H4 (cell line): ENCODE measurements around the gene CSMD2. TPM values are rescaled to one million over a fixed set of nuclear protein-coding genes. Genes with fewer than 3 reads are reported as not detected.
"Not testable (repeated sequence)": the region's sequence is repeated elsewhere in the genome, so short reads cannot be mapped to it uniquely, and the experiment has no call there.

Experiments
- DNase-seq: peaks from one replicate; pipeline ENCODE4 v3.0.0-alpha.2; 2015; ENCODE audit warnings: low spot score
- total RNA-seq: library from RNA; depleted of rRNA; stranded (reverse); fragments of >200 nt; shearing (Covaris generic); gene quantifications from 2 replicates; pipeline ENCODE4 v1.2.3, GENCODE V29; 2014

Gene CSMD2
- total RNA-seq, 1 experiment from 2014 or later, result not detected

- DNase-seq, result no peak
Observed at GRCh38 chr1:33548319-33548718, 616.7 kb downstream of the CSMD2 start.

GRCh38 chr1:33547576-33547975 lies 617.5 kb downstream of the CSMD2 start:
- DNase-seq, result no peak

DNA sequence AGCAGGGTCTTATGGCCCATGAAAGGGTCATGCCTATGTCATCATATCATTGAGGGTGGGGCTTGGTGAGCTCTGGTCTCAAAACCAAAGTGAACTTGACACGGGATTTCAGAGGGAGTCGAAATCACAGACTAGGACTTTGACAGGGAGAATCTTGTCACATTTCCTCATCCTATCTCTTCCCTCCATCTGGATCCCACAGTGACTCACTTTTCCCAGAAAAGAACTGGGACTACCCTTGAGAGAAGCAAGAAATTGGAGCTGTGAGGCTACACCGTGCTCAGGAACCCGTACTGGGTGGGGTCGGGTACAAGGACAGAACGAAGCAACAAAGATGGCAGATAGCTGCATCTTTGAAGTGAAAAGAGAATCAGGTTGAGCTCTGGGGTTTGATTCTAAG lies 623.1 kb downstream of the CSMD2 start:
- no peak for DNase-seq

DNA sequence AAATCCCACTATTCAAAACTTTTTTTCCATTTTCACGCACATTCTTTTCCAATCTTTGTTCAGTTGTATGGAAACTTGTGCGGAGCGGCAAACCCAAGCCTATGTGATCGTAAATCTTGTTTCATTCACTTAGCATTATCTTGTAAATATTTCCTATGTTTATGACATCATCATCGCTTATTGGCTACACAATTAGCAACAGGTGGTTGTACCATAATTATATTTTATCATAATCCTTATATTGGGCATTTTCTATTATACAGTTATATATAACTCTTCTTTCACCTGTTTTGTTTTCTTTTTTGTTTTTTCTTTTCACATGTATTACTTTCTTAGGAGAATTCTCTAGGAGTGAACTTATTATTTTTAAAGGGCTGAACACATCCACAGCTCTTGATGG lies 627.1 kb downstream of the CSMD2 start:
- no peak for DNase-seq

GRCh38 chr1:33535334-33535733 lies 629.7 kb downstream of the CSMD2 start:
- no peak for DNase-seq

GRCh38 chr1:33532936-33533335 lies 632.1 kb downstream of the CSMD2 start:
- DNase-seq, result no peak

GRCh38 chr1:33532250-33532649 lies 632.8 kb downstream of the CSMD2 start:
- no peak for DNase-seq

GRCh38 chr1:33529957-33530356 lies 635.1 kb downstream of the CSMD2 start:
- DNase-seq, result no peak

GRCh38 chr1:33527934-33528333 lies 637.1 kb downstream of the CSMD2 start:
- no peak for DNase-seq

DNA sequence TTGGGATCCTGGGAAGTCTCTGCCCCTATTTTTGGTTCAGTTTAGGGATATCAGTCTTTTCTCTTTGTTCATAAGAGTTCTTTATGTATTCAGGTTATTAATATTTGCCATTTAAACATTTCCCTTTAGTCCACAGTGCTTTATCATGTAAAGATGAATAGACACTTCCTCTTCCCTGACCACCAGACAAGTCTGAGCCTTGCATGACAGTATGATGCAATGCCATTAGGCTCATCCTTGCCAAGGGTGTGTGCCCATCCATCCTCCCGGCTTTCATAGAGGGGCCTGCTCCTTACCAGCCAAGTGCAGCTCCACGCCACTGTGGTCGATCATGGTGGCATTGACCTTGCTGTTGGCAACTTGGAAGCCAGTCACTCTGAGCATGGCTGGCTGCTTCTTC lies 640.4 kb downstream of the CSMD2 start:
- DNase-seq, result no peak

- no peak for DNase-seq
Observed at GRCh38 chr1:33519240-33519884, 645.7 kb downstream of the CSMD2 start.

DNA sequence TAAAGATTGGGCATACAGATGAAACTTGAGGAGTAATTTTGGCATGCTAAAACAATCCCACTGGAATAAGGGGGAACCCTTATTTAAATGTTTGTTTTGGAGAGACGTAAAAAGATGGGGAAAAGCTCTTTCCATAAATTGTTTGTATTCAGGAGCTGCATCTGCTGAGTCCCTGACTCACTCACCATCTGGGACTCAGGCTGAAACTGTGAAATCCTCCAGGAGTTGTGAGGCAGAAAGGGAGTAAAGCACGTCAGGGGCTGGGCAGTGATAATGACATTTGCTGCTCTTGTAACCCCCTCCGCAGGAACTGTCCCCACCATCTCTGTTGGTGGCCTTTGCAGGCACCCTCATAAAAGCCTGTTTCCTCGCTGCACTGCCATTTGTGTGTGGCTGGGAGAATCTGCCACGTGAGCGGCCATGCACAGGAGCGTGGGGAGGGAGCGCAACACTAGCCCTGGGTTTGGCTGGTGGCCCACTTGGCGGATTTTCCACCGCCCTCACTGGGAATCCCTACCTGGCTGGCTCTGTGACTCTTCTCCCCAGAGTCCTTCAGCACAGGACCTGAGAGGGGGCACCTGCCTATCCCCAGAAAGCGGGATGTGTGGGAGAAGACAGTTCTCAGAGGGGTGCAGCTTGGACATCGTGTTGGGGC lies 647.3 kb downstream of the CSMD2 start:
- DNase-seq, result no peak

DNA sequence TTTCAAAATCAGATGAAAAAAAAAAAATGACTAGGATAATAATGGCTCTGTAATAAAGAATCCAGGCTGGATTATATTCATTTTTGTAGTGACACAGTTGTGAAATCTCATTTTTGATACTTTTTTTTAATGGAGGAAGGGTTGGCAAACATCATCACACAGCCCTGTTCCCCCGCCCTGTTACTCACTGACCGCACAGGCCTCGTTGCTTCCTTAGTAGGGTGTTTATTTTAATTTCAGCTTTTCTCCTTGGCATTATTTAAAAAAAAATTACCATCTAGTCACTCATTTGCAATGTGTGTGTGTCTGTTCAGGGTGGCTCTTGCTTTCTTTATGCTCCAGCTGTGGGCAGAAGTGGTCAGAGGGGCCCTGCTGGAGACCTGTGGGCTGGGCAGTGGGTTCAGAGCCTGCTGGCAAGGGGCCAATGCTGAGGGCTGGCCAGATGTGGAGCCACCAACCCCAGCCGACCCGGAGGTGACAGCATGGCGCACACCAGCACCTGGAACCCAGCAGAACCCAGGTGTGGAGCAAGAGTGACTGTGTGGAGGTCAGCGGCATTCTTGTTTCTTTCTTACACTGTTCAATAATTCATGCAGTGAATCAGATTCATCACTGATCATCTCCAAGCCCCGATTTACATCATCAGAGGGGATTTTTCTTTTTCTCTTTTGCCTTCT lies 648.0 kb downstream of the CSMD2 start:
- no peak for DNase-seq

DNA sequence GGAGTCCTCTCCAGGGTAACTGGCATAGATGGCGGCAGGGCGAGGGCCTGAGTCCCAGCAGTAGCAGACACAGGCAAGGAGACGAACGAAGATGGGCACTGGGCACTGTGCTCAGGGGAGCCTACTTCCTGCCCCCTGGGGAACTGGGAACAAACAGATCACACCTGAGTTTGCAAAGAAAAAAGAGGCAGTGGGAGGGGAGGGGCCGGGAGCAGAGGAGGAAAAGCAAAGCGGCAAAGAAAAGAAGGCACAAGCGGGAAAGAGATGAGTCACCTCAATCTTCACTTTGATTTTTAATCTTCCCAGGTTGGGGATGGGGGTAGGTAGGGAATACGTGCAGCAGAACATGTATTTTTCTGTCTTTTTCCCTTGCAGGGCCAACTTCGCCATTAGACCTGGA lies 648.6 kb downstream of the CSMD2 start:
- no peak for DNase-seq

DNA sequence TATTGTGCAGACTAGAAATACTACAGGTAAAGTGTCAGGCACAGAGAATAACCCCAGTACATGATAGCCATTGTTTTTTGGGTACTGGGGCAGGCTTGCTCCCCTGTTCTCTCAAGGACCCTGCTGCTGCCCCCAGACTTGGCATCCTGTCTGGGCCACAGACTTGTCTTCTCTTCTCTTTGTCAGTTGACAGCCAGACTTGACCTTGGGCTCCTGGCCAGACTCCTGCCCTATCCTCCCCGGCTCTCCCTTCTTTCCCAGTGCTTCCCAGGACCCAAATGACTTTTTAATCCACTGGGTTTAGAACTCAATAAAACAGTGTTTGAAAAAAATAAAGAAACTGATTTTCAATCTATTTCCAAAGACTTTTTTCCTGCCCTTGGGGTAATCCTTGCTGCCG lies 649.4 kb downstream of the CSMD2 start:
- DNase-seq, result no peak

GRCh38 chr1:33515112-33515511 lies 649.9 kb downstream of the CSMD2 start:
- no peak for DNase-seq

GRCh38 chr1:33512226-33513011 lies 652.6 kb downstream of the CSMD2 start:
- no peak for DNase-seq

- DNase-seq, result not testable (repeated sequence)
Observed at GRCh38 chr1:33509276-33509675, 655.8 kb downstream of the CSMD2 start.

GRCh38 chr1:33508151-33508550 lies 656.9 kb downstream of the CSMD2 start:
- no peak for DNase-seq

- DNase-seq, result no peak
Observed at GRCh38 chr1:33507661-33508060, 657.4 kb downstream of the CSMD2 start.

DNA sequence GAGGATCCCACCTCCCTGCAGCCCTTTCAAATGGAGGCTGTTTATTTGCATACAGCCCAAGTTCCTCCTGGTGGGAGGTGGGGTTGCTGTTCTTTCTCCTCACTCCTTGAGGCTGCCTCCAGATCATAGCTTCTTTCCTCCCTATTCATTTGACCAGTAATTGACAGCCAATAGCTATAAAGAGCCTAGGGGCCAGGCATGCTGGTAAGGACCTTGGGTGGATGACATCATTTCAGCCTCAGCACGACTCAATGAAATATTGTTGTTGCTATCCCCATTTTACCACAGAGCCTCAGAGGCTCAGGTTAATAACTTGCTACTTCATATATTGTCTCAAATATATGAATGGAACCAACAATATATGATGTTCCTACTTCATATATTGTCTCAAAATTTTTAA lies 661.5 kb downstream of the CSMD2 start:
- no peak for DNase-seq

DNA sequence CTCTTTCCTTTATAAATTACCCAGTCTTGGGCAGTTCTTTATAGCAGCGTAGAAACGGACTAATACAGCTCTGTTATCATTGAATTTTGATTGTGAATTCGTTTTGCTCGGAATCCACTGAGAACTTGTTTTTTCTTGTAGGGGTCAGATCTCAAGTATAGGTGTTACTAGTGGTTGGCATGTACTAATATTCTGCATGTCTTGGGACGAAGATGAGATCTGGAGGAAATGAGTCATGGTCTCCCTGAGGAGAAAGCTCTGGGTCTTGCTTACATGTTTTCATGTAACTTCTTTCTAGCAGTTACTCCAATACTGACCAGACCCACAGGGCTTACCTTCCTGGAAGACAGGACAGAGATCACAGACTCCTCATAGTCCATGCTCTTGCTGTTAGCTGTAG lies 662.3 kb downstream of the CSMD2 start:
- no peak for DNase-seq
